Bladder microvascular endothelial cell (primary cell): ENCODE data around the gene PIGV. TPM values are rescaled to one million over a fixed set of nuclear protein-coding genes. Genes with fewer than 3 reads are reported as not detected.

Experiments
- total RNA-seq: library from RNA; depleted of rRNA; stranded (reverse); fragments of >200 nt; gene quantifications from 2 replicates; pipeline ENCODE4 v1.2.3, GENCODE V29; 2014

The PIGV gene
- 5.6 and 5.7 TPM in 2 replicates for total RNA-seq

GRCh38 chr1:26787706-26788514, at the start of gene PIGV:
TSS of gene PIGV (plus strand) at chr1:26787950. CDS start at chr1:26790816, 2,866 bp downstream.

DNA sequence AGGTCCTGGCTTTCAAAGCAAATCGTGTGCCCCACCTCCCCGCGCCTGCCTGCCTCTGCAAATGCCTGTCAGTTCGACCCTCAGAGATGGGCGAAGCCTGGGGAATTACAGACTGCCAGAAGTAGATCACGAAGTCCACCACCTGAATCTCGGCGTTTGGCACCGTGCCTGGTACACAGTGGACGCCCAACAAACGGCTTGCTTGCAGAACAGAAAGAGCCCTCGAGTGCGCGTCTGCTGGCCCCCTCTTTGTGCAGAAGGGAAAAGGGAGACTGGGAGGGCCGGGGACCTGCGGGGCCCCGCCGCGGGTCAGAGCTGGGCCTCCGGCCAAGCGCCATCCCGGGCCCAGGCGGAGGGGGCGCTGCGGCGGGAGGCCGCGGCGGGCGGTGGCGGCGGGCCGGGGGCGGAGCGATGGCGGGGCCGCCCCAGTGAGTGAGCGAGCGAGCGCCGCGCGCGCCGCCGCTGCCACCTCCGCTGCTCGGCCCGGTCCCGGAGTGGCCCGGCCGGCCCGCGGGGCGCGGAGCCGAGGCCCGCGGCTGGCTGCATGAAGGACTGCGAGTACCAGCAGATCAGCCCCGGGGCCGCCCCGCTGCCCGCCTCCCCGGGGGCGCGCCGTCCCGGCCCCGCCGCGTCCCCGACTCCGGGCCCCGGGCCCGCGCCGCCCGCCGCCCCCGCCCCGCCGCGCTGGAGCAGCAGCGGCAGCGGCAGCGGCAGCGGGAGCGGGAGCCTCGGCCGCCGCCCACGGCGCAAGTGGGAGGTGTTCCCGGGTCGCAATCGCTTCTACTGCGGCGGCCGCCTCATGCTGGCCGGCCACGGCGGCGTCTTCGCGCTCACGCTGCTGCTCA, 38.7 kb downstream of the PIGV start, which contains the start of gene ZDHHC18:
Gene ZDHHC18, plus strand, starts transcription at position 428 of the 845 bp plus-strand sequence. Its CDS starts 117 bp downstream, at position 545.

Other genes starting within 250 kb of the PIGV start
- gene ARID1A, start 91.9 kb upstream of the PIGV start, total RNA-seq, result 12.5 and 49.2 TPM in 2 replicates
- 3.7 and 11.1 TPM in 2 replicates for gene ZDHHC18, start 38.7 kb downstream of the PIGV start, total RNA-seq
- 0.16 and 0.25 TPM in 2 replicates for gene SFN, start 75.2 kb downstream of the PIGV start, total RNA-seq
- 6.6 and 12.5 TPM in 2 replicates for gene GPN2, start 102.3 kb downstream of the PIGV start, total RNA-seq
- 9.1 and 11.4 TPM in 2 replicates for gene GPATCH3, start 112.5 kb downstream of the PIGV start, total RNA-seq
- gene NR0B2, start 126.0 kb downstream of the PIGV start, total RNA-seq, result not detected in 2 replicates
- gene NUDC, start 133.8 kb downstream of the PIGV start, total RNA-seq, result 20.9 and 32.0 TPM in 2 replicates
- gene KDF1, start 172.5 kb downstream of the PIGV start, total RNA-seq, result not detected in 2 replicates
- gene TRNP1, start 205.7 kb downstream of the PIGV start, total RNA-seq, result 5.2 and 5.8 TPM in 2 replicates
- 0.25 and 0.81 TPM in 2 replicates for gene TENT5B, start 224.9 kb downstream of the PIGV start, total RNA-seq